Measurements from ENCODE around the gene ICA1.

The ICA1 gene

DNA sequence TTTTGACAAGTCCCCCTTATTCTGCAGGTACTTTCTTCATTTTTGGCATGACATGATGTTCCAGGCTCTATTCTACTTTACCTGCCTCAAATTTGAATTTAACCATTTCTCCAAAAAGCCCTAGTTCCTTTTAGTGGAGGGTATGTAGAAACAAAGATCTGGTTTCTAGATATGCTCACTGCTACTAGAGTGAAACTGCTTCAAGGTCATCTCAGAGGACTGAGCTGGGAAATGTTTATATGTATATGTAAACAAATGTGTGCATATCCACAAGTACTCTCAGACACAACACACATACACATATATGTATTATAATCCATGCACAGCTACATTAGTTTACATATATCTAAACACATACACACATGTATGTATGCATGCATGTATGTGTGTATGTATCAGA is 69.1 kb downstream of the ICA1 start:
- Histone ChIP-seq H3K4me1 (ENCODE audit: low read depth, poor library complexity, severe bottlenecking) (peaks cover 14% of the 10 kb centered on the region), H3K27ac (no peak overlapping the region), H4K20me1 (ENCODE audit: insufficient read depth) (no peaks in the 10 kb centered on the region), H3K36me3 (ENCODE audit: insufficient read depth) (no peaks in the 10 kb centered on the region), H3K4me2 (no peak overlapping the region), H2AFZ (ENCODE audit: low read depth) (no peak overlapping the region), H3K9ac (no peak overlapping the region), H3K4me3 (IDR thresholded peaks at IDR 0.05; ENCODE audit: insufficient read depth, low read depth, low read length) (no peak overlapping the region), H3K79me2 (ENCODE audit: insufficient read depth, low read depth) (no peaks in the 10 kb centered on the region), H3K27me3 (ENCODE audit: insufficient read depth, low read depth) (no peaks in the 10 kb centered on the region)
- TF ChIP-seq, protein P1, sequence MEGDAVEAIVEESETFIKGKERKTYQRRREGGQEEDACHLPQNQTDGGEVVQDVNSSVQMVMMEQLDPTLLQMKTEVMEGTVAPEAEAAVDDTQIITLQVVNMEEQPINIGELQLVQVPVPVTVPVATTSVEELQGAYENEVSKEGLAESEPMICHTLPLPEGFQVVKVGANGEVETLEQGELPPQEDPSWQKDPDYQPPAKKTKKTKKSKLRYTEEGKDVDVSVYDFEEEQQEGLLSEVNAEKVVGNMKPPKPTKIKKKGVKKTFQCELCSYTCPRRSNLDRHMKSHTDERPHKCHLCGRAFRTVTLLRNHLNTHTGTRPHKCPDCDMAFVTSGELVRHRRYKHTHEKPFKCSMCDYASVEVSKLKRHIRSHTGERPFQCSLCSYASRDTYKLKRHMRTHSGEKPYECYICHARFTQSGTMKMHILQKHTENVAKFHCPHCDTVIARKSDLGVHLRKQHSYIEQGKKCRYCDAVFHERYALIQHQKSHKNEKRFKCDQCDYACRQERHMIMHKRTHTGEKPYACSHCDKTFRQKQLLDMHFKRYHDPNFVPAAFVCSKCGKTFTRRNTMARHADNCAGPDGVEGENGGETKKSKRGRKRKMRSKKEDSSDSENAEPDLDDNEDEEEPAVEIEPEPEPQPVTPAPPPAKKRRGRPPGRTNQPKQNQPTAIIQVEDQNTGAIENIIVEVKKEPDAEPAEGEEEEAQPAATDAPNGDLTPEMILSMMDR (conservative IDR thresholded peaks at IDR 0.05; ENCODE audit: low read depth, low read length): no peak

GRCh38 chr7:8190119-8190895 is 71.7 kb downstream of the ICA1 start:
- H3K9ac ChIP-seq: no peak overlapping the region
- H4K20me1 ChIP-seq (ENCODE audit: insufficient read depth): no peaks in the 10 kb centered on the region
- H3K4me1 ChIP-seq (ENCODE audit: low read depth, poor library complexity, severe bottlenecking): peaks cover 4% of the 10 kb centered on the region
- no peak overlapping the region for H3K4me2 ChIP-seq
- no peak overlapping the region for H3K4me3 ChIP-seq (IDR thresholded peaks at IDR 0.05; ENCODE audit: insufficient read depth, low read depth, low read length)
- no peaks in the 10 kb centered on the region for H3K36me3 ChIP-seq (ENCODE audit: insufficient read depth)
- no peak overlapping the region for H3K27ac ChIP-seq
- H3K27me3 ChIP-seq (ENCODE audit: insufficient read depth, low read depth): no peaks in the 10 kb centered on the region
- TF ChIP-seq, protein P1 (conservative IDR thresholded peaks at IDR 0.05; ENCODE audit: low read depth, low read length): peak; percentile 82
- H3K79me2 ChIP-seq (ENCODE audit: insufficient read depth, low read depth): no peaks in the 10 kb centered on the region
- H2AFZ ChIP-seq (ENCODE audit: low read depth): no peak overlapping the region

DNA sequence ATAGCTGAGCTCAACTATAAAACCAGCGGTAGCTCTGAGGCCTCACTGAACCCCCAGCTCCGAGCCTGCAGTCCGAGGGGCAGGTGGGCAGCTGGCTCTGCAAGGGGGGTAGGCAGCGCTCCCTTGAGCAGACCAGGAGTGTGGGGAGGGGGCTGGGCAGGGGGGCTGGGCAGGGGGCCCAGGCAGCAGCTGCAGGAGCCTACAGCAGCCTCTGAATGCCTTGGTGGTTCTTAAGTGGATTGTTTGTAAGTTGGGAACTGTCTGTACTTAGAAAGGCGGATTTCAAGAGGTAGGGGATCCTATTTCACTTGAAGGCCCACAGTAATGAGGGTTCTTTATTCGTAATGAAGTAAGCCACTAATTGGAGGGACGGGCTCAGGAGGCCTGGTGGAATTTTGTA is 72.3 kb downstream of the ICA1 start:
- Histone ChIP-seq H3K27ac (no peak overlapping the region), H3K27me3 (ENCODE audit: insufficient read depth, low read depth) (no peaks in the 10 kb centered on the region), H3K4me1 (ENCODE audit: low read depth, poor library complexity, severe bottlenecking) (peaks cover 4% of the 10 kb centered on the region), H3K36me3 (ENCODE audit: insufficient read depth) (no peaks in the 10 kb centered on the region), H3K79me2 (ENCODE audit: insufficient read depth, low read depth) (no peaks in the 10 kb centered on the region), H3K4me2 (no peak overlapping the region), H4K20me1 (ENCODE audit: insufficient read depth) (no peaks in the 10 kb centered on the region), H3K9ac (no peak overlapping the region), H3K4me3 (IDR thresholded peaks at IDR 0.05; ENCODE audit: insufficient read depth, low read depth, low read length) (no peak overlapping the region), H2AFZ (ENCODE audit: low read depth) (no peak overlapping the region)
- TF ChIP-seq, protein P1 (conservative IDR thresholded peaks at IDR 0.05; ENCODE audit: low read depth, low read length): no peak

- H3K27me3 ChIP-seq (ENCODE audit: insufficient read depth, low read depth): no peaks in the 10 kb centered on the region
- no peak overlapping the region for H2AFZ ChIP-seq (ENCODE audit: low read depth)
- no peak overlapping the region for H3K9ac ChIP-seq
- no peaks in the 10 kb centered on the region for H3K79me2 ChIP-seq (ENCODE audit: insufficient read depth, low read depth)
- H3K4me2 ChIP-seq: no peak overlapping the region
- no peaks in the 10 kb centered on the region for H4K20me1 ChIP-seq (ENCODE audit: insufficient read depth)
- H3K4me1 ChIP-seq (ENCODE audit: low read depth, poor library complexity, severe bottlenecking): peaks cover 4% of the 10 kb centered on the region
- H3K36me3 ChIP-seq (ENCODE audit: insufficient read depth): no peaks in the 10 kb centered on the region
- H3K4me3 ChIP-seq (IDR thresholded peaks at IDR 0.05; ENCODE audit: insufficient read depth, low read depth, low read length): no peak overlapping the region
- no peak overlapping the region for H3K27ac ChIP-seq
- TF ChIP-seq, protein P1 (conservative IDR thresholded peaks at IDR 0.05; ENCODE audit: low read depth, low read length): no peak
Observed at GRCh38 chr7:8185926-8186683, 75.9 kb downstream of the ICA1 start.
